ENCODE results near the gene PLXNA4.

Gene PLXNA4

GRCh38 chr7:132124575-132124974 is 451.7 kb downstream of the PLXNA4 start:
- no peak for DNase-seq
- H3K36me3 Mint-ChIP-seq (ENCODE audit: low read depth): no peaks in the 10 kb centered on the region
- no peak overlapping the region for H3K27ac Mint-ChIP-seq
- no peaks in the 10 kb centered on the region for H3K4me1 Mint-ChIP-seq (ENCODE audit: low read depth)
- no peak overlapping the region for H3K4me3 Mint-ChIP-seq
- peaks cover 15% of the 10 kb centered on the region for H3K27me3 Mint-ChIP-seq
- no peaks in the 10 kb centered on the region for H3K9me3 Mint-ChIP-seq

GRCh38 chr7:132123773-132124172 is 452.5 kb downstream of the PLXNA4 start:
- Mint-ChIP-seq H3K27me3 (peaks cover 15% of the 10 kb centered on the region), H3K27ac (no peak overlapping the region), H3K4me1 (ENCODE audit: low read depth) (no peaks in the 10 kb centered on the region), H3K36me3 (ENCODE audit: low read depth) (no peaks in the 10 kb centered on the region), H3K4me3 (no peak overlapping the region), H3K9me3 (no peaks in the 10 kb centered on the region)
- no peak for DNase-seq

- Mint-ChIP-seq H3K27me3 (peaks cover 20% of the 10 kb centered on the region), H3K4me3 (no peak overlapping the region), H3K4me1 (ENCODE audit: low read depth) (no peaks in the 10 kb centered on the region), H3K36me3 (ENCODE audit: low read depth) (no peaks in the 10 kb centered on the region), H3K9me3 (no peaks in the 10 kb centered on the region), H3K27ac (no peak overlapping the region)
- DNase-seq: no peak
These were observed 453.4 kb downstream of the PLXNA4 start for GRCh38 chr7:132122901-132123300.

- Mint-ChIP-seq H3K27me3 (peaks cover 20% of the 10 kb centered on the region), H3K36me3 (ENCODE audit: low read depth) (no peaks in the 10 kb centered on the region), H3K4me3 (no peak overlapping the region), H3K9me3 (no peaks in the 10 kb centered on the region), H3K4me1 (ENCODE audit: low read depth) (no peaks in the 10 kb centered on the region), H3K27ac (no peak overlapping the region)
- DNase-seq: no peak
These were observed 454.3 kb downstream of the PLXNA4 start for GRCh38 chr7:132121987-132122386.

- Mint-ChIP-seq H3K27me3 (peaks cover 13% of the 10 kb centered on the region), H3K9me3 (no peaks in the 10 kb centered on the region), H3K27ac (no peak overlapping the region), H3K36me3 (ENCODE audit: low read depth) (no peaks in the 10 kb centered on the region), H3K4me3 (no peak overlapping the region), H3K4me1 (ENCODE audit: low read depth) (no peaks in the 10 kb centered on the region)
- DNase-seq: no peak
These were observed 457.6 kb downstream of the PLXNA4 start for GRCh38 chr7:132118641-132119040.

- Mint-ChIP-seq H3K4me1 (ENCODE audit: low read depth) (no peaks in the 10 kb centered on the region), H3K27me3 (peaks cover 12% of the 10 kb centered on the region), H3K36me3 (ENCODE audit: low read depth) (no peaks in the 10 kb centered on the region), H3K27ac (no peak overlapping the region), H3K9me3 (no peaks in the 10 kb centered on the region), H3K4me3 (no peak overlapping the region)
- no peak for DNase-seq
These were observed 458.6 kb downstream of the PLXNA4 start for GRCh38 chr7:132117636-132118035.

GRCh38 chr7:132117181-132117580 is 459.1 kb downstream of the PLXNA4 start:
- Mint-ChIP-seq H3K4me3 (no peak overlapping the region), H3K36me3 (ENCODE audit: low read depth) (no peaks in the 10 kb centered on the region), H3K27ac (no peak overlapping the region), H3K9me3 (no peaks in the 10 kb centered on the region), H3K4me1 (ENCODE audit: low read depth) (no peaks in the 10 kb centered on the region), H3K27me3 (peaks cover 12% of the 10 kb centered on the region)
- no peak for DNase-seq

GRCh38 chr7:132116369-132116768 is 459.9 kb downstream of the PLXNA4 start:
- Mint-ChIP-seq H3K4me3 (no peak overlapping the region), H3K27me3 (peaks cover 12% of the 10 kb centered on the region), H3K9me3 (no peaks in the 10 kb centered on the region), H3K36me3 (ENCODE audit: low read depth) (no peaks in the 10 kb centered on the region), H3K27ac (no peak overlapping the region), H3K4me1 (ENCODE audit: low read depth) (no peaks in the 10 kb centered on the region)
- DNase-seq: no peak

- H3K27me3 Mint-ChIP-seq: peaks cover 12% of the 10 kb centered on the region
- H3K4me3 Mint-ChIP-seq: no peak overlapping the region
- H3K27ac Mint-ChIP-seq: no peak overlapping the region
- no peaks in the 10 kb centered on the region for H3K36me3 Mint-ChIP-seq (ENCODE audit: low read depth)
- DNase-seq: no peak
- H3K4me1 Mint-ChIP-seq (ENCODE audit: low read depth): no peaks in the 10 kb centered on the region
- no peaks in the 10 kb centered on the region for H3K9me3 Mint-ChIP-seq
These were observed 460.5 kb downstream of the PLXNA4 start for GRCh38 chr7:132115758-132116157.

- DNase-seq: no peak
- Mint-ChIP-seq H3K27me3 (peaks cover 7% of the 10 kb centered on the region), H3K36me3 (ENCODE audit: low read depth) (no peaks in the 10 kb centered on the region), H3K9me3 (no peaks in the 10 kb centered on the region), H3K4me1 (ENCODE audit: low read depth) (no peaks in the 10 kb centered on the region), H3K4me3 (no peak overlapping the region), H3K27ac (no peak overlapping the region)
These were observed 461.2 kb downstream of the PLXNA4 start for GRCh38 chr7:132115028-132115427.

GRCh38 chr7:132114411-132114810 is 461.9 kb downstream of the PLXNA4 start:
- no peak overlapping the region for H3K4me3 Mint-ChIP-seq
- no peaks in the 10 kb centered on the region for H3K36me3 Mint-ChIP-seq (ENCODE audit: low read depth)
- DNase-seq: no peak
- H3K4me1 Mint-ChIP-seq (ENCODE audit: low read depth): no peaks in the 10 kb centered on the region
- peaks cover 5% of the 10 kb centered on the region for H3K27me3 Mint-ChIP-seq
- H3K27ac Mint-ChIP-seq: no peak overlapping the region
- H3K9me3 Mint-ChIP-seq: no peaks in the 10 kb centered on the region

GRCh38 chr7:132113536-132114371 is 462.5 kb downstream of the PLXNA4 start:
- H3K36me3 Mint-ChIP-seq (ENCODE audit: low read depth): no peaks in the 10 kb centered on the region
- no peaks in the 10 kb centered on the region for H3K9me3 Mint-ChIP-seq
- no peak for DNase-seq
- H3K27ac Mint-ChIP-seq: no peak overlapping the region
- no peak overlapping the region for H3K4me3 Mint-ChIP-seq
- no peaks in the 10 kb centered on the region for H3K4me1 Mint-ChIP-seq (ENCODE audit: low read depth)
- peaks cover 8% of the 10 kb centered on the region for H3K27me3 Mint-ChIP-seq

GRCh38 chr7:132112657-132113056 is 463.6 kb downstream of the PLXNA4 start:
- DNase-seq: no peak
- Mint-ChIP-seq H3K36me3 (ENCODE audit: low read depth) (no peaks in the 10 kb centered on the region), H3K4me3 (no peak overlapping the region), H3K9me3 (no peaks in the 10 kb centered on the region), H3K27ac (no peak overlapping the region), H3K4me1 (ENCODE audit: low read depth) (no peaks in the 10 kb centered on the region), H3K27me3 (peaks cover 11% of the 10 kb centered on the region)

- no peaks in the 10 kb centered on the region for H3K9me3 Mint-ChIP-seq
- peaks cover 11% of the 10 kb centered on the region for H3K27me3 Mint-ChIP-seq
- no peak for DNase-seq
- H3K4me3 Mint-ChIP-seq: no peak overlapping the region
- no peaks in the 10 kb centered on the region for H3K4me1 Mint-ChIP-seq (ENCODE audit: low read depth)
- no peaks in the 10 kb centered on the region for H3K36me3 Mint-ChIP-seq (ENCODE audit: low read depth)
- H3K27ac Mint-ChIP-seq: no peak overlapping the region
These were observed 464.2 kb downstream of the PLXNA4 start for GRCh38 chr7:132112106-132112505.

- peaks cover 11% of the 10 kb centered on the region for H3K27me3 Mint-ChIP-seq
- no peak for DNase-seq
- H3K4me1 Mint-ChIP-seq (ENCODE audit: low read depth): no peaks in the 10 kb centered on the region
- no peaks in the 10 kb centered on the region for H3K9me3 Mint-ChIP-seq
- H3K27ac Mint-ChIP-seq: no peak overlapping the region
- H3K4me3 Mint-ChIP-seq: no peak overlapping the region
- no peaks in the 10 kb centered on the region for H3K36me3 Mint-ChIP-seq (ENCODE audit: low read depth)
These were observed 465.6 kb downstream of the PLXNA4 start for GRCh38 chr7:132110692-132111091.
